Measurements from ENCODE around the gene PADI2. TPM values are rescaled to one million over a fixed set of nuclear protein-coding genes. Genes with fewer than 3 reads are reported as not detected.
A peak's percentile ranks its signal among the peaks of the same experiment; 100 is the strongest.

PADI2 gene
- total RNA-seq, 2 experiments from 2014 or later: 0.25 to 0.30 TPM

GRCh38 chr1:17120481-17120877 lies 1.2 kb upstream of the PADI2 start:
- Mint-ChIP-seq H3K9me3 (no peaks in the 10 kb centered on the region), H3K27ac (no peak overlapping the region), H3K27me3 (peaks cover 61% of the 10 kb centered on the region), H3K36me3 (ENCODE audit: low read depth) (no peaks in the 10 kb centered on the region), H3K4me1 (ENCODE audit: low read depth) (peaks cover 11% of the 10 kb centered on the region), H3K4me3 (no peak overlapping the region)
- Histone ChIP-seq H3K4me3 (ENCODE audit: low read length) (no peak overlapping the region), H3K27ac (ENCODE audit: low read depth in 1 of 2, low read length in 2 of 2) (no peak overlapping the region), H3K36me3 (ENCODE audit: insufficient read depth, low read length) (no peaks in the 10 kb centered on the region), H3K27me3 (ENCODE audit: control insufficient read depth in 1 of 2, insufficient read depth in 2 of 2, low read length in 2 of 2) (peaks cover 25 to 32% of the 10 kb centered on the region in 2 experiments), H3K4me1 (ENCODE audit: insufficient read depth, low read length) (peaks cover 16% of the 10 kb centered on the region), H3K9me3 (ENCODE audit: control insufficient read depth in 1 of 2, insufficient read depth in 1 of 2, low read length in 2 of 2) (peaks cover 0 to 4% of the 10 kb centered on the region in 2 experiments)
- no peak for DNase-seq
- intact Hi-C loops (cut with DNase I, micrococcal nuclease): loop anchor here in 1 of 2 experiments (10.0 kb wide), 1 partner anchor 214 kb away; no protein-coding TSS in a partner anchor
- ATAC-seq (ENCODE audit: poor library complexity): no peak
- no peak for TF ChIP-seq CTCF (IDR thresholded peaks at IDR 0.05)
- ChIA-PET CTCF (no interaction called here), POLR2A (no interaction called here)

- Mint-ChIP-seq H3K27me3 (peaks cover 66% of the 10 kb centered on the region), H3K9me3 (no peaks in the 10 kb centered on the region), H3K4me3 (no peak overlapping the region), H3K36me3 (ENCODE audit: low read depth) (no peaks in the 10 kb centered on the region), H3K4me1 (ENCODE audit: low read depth) (peaks cover 11% of the 10 kb centered on the region), H3K27ac (no peak overlapping the region)
- Histone ChIP-seq H3K4me3 (ENCODE audit: low read length) (no peak overlapping the region), H3K27ac (ENCODE audit: low read depth in 1 of 2, low read length in 2 of 2) (no peak overlapping the region), H3K9me3 (ENCODE audit: control insufficient read depth in 1 of 2, insufficient read depth in 1 of 2, low read length in 2 of 2) (peaks cover 0 to 4% of the 10 kb centered on the region in 2 experiments), H3K27me3 (ENCODE audit: control insufficient read depth in 1 of 2, insufficient read depth in 2 of 2, low read length in 2 of 2) (peaks cover 25 to 37% of the 10 kb centered on the region in 2 experiments), H3K36me3 (ENCODE audit: insufficient read depth, low read length) (no peaks in the 10 kb centered on the region), H3K4me1 (ENCODE audit: insufficient read depth, low read length) (peaks cover 16% of the 10 kb centered on the region)
- ATAC-seq (ENCODE audit: poor library complexity) (no peak), DNase-seq (peak in 1 of 14 experiments; percentile 44)
- TF ChIP-seq CTCF (IDR thresholded peaks at IDR 0.05): no peak
- ChIA-PET POLR2A (no interaction called here), CTCF (no interaction called here)
- intact Hi-C loops (cut with DNase I, micrococcal nuclease): loop anchor here in 1 of 2 experiments (10.0 kb wide), 1 partner anchor 215 kb away; no protein-coding TSS in a partner anchor
These were observed 676 bp upstream of the PADI2 start for GRCh38 chr1:17119773-17120480.

- no peaks in the 10 kb centered on the region for H3K36me3 ChIP-seq (ENCODE audit: insufficient read depth, low read length)
- H3K4me3 Mint-ChIP-seq: no peak overlapping the region
- no peak overlapping the region for H3K27ac ChIP-seq (ENCODE audit: low read depth in 1 of 2, low read length in 2 of 2)
- intact Hi-C loops (cut with DNase I, micrococcal nuclease): no loop called here
- peaks cover 16% of the 10 kb centered on the region for H3K4me1 ChIP-seq (ENCODE audit: insufficient read depth, low read length)
- peaks cover 25 to 40% of the 10 kb centered on the region in 2 experiments for H3K27me3 ChIP-seq (ENCODE audit: control insufficient read depth in 1 of 2, insufficient read depth in 2 of 2, low read length in 2 of 2)
- peaks cover 72% of the 10 kb centered on the region for H3K27me3 Mint-ChIP-seq
- peaks cover 0 to 4% of the 10 kb centered on the region in 2 experiments for H3K9me3 ChIP-seq (ENCODE audit: control insufficient read depth in 1 of 2, insufficient read depth in 1 of 2, low read length in 2 of 2)
- peak overlapping the region; percentile 31 for H3K4me3 ChIP-seq (ENCODE audit: low read length)
- DNase-seq (no peak), ATAC-seq (ENCODE audit: poor library complexity) (no peak)
- POLR2A ChIA-PET: no interaction called here
- H3K36me3 Mint-ChIP-seq (ENCODE audit: low read depth): no peaks in the 10 kb centered on the region
- peaks cover 11% of the 10 kb centered on the region for H3K4me1 Mint-ChIP-seq (ENCODE audit: low read depth)
- CTCF ChIA-PET: no interaction called here
- no peak overlapping the region for H3K27ac Mint-ChIP-seq
- TF ChIP-seq CTCF (IDR thresholded peaks at IDR 0.05): no peak
- H3K9me3 Mint-ChIP-seq: no peaks in the 10 kb centered on the region
These were observed 560 bp downstream of the PADI2 start for GRCh38 chr1:17118706-17119075.
